ENCODE results near the gene FSTL3.

GRCh38 chr19:695352-695949, 19.3 kb downstream of the FSTL3 start, which contains the start of gene PRSS57:
- no peak for TF ChIP-seq CTCF (IDR thresholded peaks at IDR 0.05)
- no peak for TF ChIP-seq POLR2A (IDR thresholded peaks at IDR 0.05)

Data from lower leg skin (tissue), 3 donors.